BLaER1 treated with 17β-estradiol and CSF1 and Interleukin-3, amounts not matched to agents 10 nM and 100 nM (cell line): ENCODE measurements around the gene DLGAP4.
A peak's percentile ranks its signal among the peaks of the same experiment; 100 is the strongest.

Experiments used
- H3K27ac ChIP-seq, 11 experiments: shearing (Covaris generic); formaldehyde crosslinking; 2 replicates each; pipeline ENCODE4 v1.8.1; 2022
- H3K27me3 ChIP-seq, 11 experiments: shearing (Covaris generic); formaldehyde crosslinking; 2 replicates each; pipeline ENCODE4 v1.8.1; 2022
- H3K36me3 ChIP-seq, 11 experiments: shearing (Covaris generic); formaldehyde crosslinking; 2 replicates each; pipeline ENCODE4 v1.8.1; 2022
- H3K4me1 ChIP-seq, 10 experiments: shearing (Covaris generic); formaldehyde crosslinking; 2 replicates each; pipeline ENCODE4 v1.8.1; 2022
- H3K4me2 ChIP-seq, 11 experiments: shearing (Covaris generic); formaldehyde crosslinking; 2 replicates each; pipeline ENCODE4 v1.8.1; 2022
- H3K4me3 ChIP-seq, 10 experiments: shearing (Covaris generic); formaldehyde crosslinking; 2 replicates each; pipeline ENCODE4 v1.8.1; 2022
- H3K9ac ChIP-seq, 11 experiments: shearing (Covaris generic); formaldehyde crosslinking; 2 replicates each; pipeline ENCODE4 v1.8.1; 2022
- H3K9me3 ChIP-seq, 11 experiments: shearing (Covaris generic); formaldehyde crosslinking; replicated peaks in 1 of 11; 2 replicates each; pipeline ENCODE4 v1.8.1; 2022
- H4K20me1 ChIP-seq, 11 experiments: shearing (Covaris generic); formaldehyde crosslinking; 2 replicates each; pipeline ENCODE4 v1.8.1; 2022
- Cebpa-rat ChIP-seq, 11 experiments: shearing (Covaris generic); IDR thresholded peaks; 2 replicates each; pipeline ENCODE4 v1.8.1; 2022

The DLGAP4 gene

GRCh38 chr20:36481380-36482043 lies 175.4 kb downstream of the DLGAP4 start:
- Histone ChIP-seq H3K27me3 (no peaks in the 10 kb centered on the region), H3K9me3 (no peaks in the 10 kb centered on the region), H3K9ac (no peak overlapping the region), H3K36me3 (peaks cover 5 to 73% (median 34%) of the 10 kb centered on the region in 11 experiments; a peak in 19 of 22 replicates), H4K20me1 (peaks cover 86 to 100% (median 98%) of the 10 kb centered on the region in 11 experiments), H3K4me1 (peaks cover 15 to 50% (median 24%) of the 10 kb centered on the region in 10 experiments), H3K27ac (no peak overlapping the region), H3K4me2 (peak overlapping the region in 1 of 11 experiments; percentile 5; a peak in 1 of 22 replicates), H3K4me3 (no peak overlapping the region)
- TF ChIP-seq Cebpa-rat (IDR thresholded peaks at IDR 0.05) = no peak

- Histone ChIP-seq H3K4me3 (no peak overlapping the region), H3K27me3 (no peaks in the 10 kb centered on the region), H3K9me3 (no peaks in the 10 kb centered on the region), H4K20me1 (peaks cover 92 to 100% (median 99%) of the 10 kb centered on the region in 11 experiments), H3K9ac (0 out of 22 replicates have a peak overlapping the region, but pooled peaks of 1 of the 11 experiments have one; percentile 9), H3K4me2 (peak overlapping the region in 1 of 11 experiments; percentile 5; a peak in 1 of 22 replicates), H3K4me1 (peaks cover 15 to 51% (median 24%) of the 10 kb centered on the region in 10 experiments), H3K36me3 (peaks cover 5 to 74% (median 33%) of the 10 kb centered on the region in 11 experiments; a peak in 20 of 22 replicates), H3K27ac (no peak overlapping the region)
- TF ChIP-seq Cebpa-rat (IDR thresholded peaks at IDR 0.05) = no peak
Observed at GRCh38 chr20:36482044-36482473, 175.9 kb downstream of the DLGAP4 start.

DNA sequence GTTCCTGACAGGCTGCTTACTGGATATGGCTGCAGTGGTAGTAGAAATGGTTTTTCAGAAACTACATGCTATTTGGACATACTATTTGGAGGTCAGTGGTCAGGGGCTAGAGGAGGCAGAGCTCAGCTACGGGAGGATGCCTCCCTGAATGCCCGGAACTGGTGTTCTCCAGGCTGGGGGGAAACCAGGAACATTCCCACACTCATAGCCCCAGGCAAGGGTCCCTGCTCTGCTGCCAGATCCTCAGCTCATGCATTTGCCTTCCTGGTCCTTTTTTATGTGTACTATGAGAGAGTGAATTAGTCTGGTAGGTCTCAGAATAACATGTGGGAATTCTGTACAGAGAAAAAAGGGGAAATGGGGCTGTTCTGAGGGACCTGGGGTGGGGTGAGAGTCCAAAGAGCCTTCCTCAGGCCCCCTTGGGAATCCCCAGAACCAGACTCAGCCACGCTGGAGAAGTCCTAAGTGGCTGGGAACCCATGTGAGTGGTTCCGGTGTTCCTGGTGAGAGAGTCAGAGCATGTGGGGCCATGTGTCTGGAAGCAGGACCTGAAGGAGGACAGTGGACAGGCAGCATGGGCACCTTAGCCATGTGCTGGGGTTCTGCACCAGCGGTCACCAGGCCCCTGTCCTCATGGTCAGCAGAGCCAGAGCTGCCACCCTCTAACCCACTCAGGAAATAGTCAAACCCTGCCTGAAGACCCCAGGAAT lies 177.2 kb downstream of the DLGAP4 start:
- Histone ChIP-seq H3K4me2 (peak overlapping the region; percentile 14 to 67 (median 40); a peak in 18 of 22 replicates), H3K27me3 (no peaks in the 10 kb centered on the region), H3K4me1 (peaks cover 15 to 48% (median 24%) of the 10 kb centered on the region in 10 experiments), H3K4me3 (no peak overlapping the region), H3K36me3 (peaks cover 4 to 65% (median 22%) of the 10 kb centered on the region in 11 experiments; a peak in 19 of 22 replicates), H4K20me1 (peaks cover 86 to 100% (median 99%) of the 10 kb centered on the region in 11 experiments), H3K9me3 (no peaks in the 10 kb centered on the region), H3K27ac (peak overlapping the region in 8 of 11 experiments; percentile 4 to 37 (median 18); a peak in 10 of 22 replicates), H3K9ac (peak overlapping the region in 7 of 11 experiments; percentile 6 to 43 (median 29); a peak in 8 of 22 replicates)
- TF ChIP-seq Cebpa-rat (IDR thresholded peaks at IDR 0.05) = no peak

DNA sequence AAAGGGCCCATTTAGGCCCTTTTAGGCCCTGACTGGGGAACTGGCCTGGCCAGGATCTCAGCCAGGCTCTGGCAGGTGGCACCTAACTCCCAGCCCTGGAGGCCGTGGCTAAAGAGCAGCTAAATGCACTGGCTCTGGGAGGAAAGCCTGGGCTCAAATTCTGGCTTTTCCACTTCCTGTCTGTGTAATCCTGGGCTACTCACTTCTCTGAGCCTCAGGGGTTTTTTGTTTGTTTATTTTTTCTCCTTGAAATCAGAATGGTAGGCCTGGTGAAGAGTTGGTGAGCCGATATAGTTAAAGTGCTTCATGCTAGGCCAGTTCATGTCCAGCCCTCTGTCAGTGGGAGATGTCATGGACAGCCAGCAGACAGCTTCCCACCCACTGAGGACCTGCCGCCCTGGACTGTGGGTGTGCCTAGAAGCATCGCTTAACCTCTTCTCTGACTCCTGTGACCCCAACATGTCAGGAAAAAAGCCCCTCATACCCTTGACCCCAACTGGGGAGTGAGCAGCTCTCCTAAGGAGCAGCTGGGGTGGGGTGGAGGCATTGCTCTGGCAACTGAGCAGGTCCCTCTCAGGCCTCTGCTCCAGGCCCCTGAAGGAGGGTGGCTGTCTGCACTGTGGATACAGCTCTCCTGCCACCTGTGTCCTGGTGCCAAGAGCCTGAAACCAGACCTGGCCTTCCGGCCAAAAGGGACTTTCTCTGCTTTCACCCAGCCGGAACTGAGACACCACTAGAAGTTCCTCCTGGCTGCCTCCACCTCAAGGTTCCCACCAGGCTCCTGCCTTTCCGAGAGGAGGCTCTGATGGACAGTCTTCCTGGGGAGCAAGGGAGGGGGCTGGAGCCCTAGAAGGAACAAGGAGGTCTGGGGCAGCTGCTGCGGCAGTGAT lies 178.0 kb downstream of the DLGAP4 start:
- H3K27me3 ChIP-seq = no peaks in the 10 kb centered on the region
- H3K9me3 ChIP-seq = no peaks in the 10 kb centered on the region
- H3K27ac ChIP-seq = peak overlapping the region in 8 of 11 experiments; percentile 4 to 37 (median 18); a peak in 11 of 22 replicates
- H3K4me3 ChIP-seq = no peak overlapping the region
- TF ChIP-seq Cebpa-rat (IDR thresholded peaks at IDR 0.05) = no peak
- peaks cover 4 to 59% (median 21%) of the 10 kb centered on the region in 11 experiments; a peak in 18 of 22 replicates for H3K36me3 ChIP-seq
- H3K4me2 ChIP-seq = peak overlapping the region; percentile 14 to 67 (median 40); a peak in 18 of 22 replicates
- peaks cover 18 to 53% (median 25%) of the 10 kb centered on the region in 10 experiments for H3K4me1 ChIP-seq
- peak overlapping the region in 7 of 11 experiments; percentile 6 to 43 (median 29); a peak in 8 of 22 replicates for H3K9ac ChIP-seq
- H4K20me1 ChIP-seq = peaks cover 84 to 100% (median 99%) of the 10 kb centered on the region in 11 experiments

GRCh38 chr20:36485286-36485685 lies 179.1 kb downstream of the DLGAP4 start:
- no peak for TF ChIP-seq Cebpa-rat (IDR thresholded peaks at IDR 0.05)
- peaks cover 84 to 100% (median 99%) of the 10 kb centered on the region in 11 experiments for H4K20me1 ChIP-seq

GRCh38 chr20:36487069-36487468 lies 180.9 kb downstream of the DLGAP4 start:
- Histone ChIP-seq H3K9me3 (no peaks in the 10 kb centered on the region), H3K4me1 (peaks cover 47 to 69% (median 50%) of the 10 kb centered on the region in 10 experiments), H3K27me3 (no peaks in the 10 kb centered on the region), H3K27ac (no peak overlapping the region), H3K4me2 (no peak overlapping the region), H3K9ac (no peak overlapping the region), H3K36me3 (peaks cover 4 to 38% (median 14%) of the 10 kb centered on the region in 11 experiments; a peak in 18 of 22 replicates), H3K4me3 (no peak overlapping the region), H4K20me1 (peaks cover 82 to 100% (median 99%) of the 10 kb centered on the region in 11 experiments)
- TF ChIP-seq Cebpa-rat (IDR thresholded peaks at IDR 0.05) = no peak

More at GRCh38 chr20:36485286-36485685, 179.1 kb downstream of the DLGAP4 start:
- Histone ChIP-seq H3K4me2 (no peak overlapping the region), H3K4me3 (no peak overlapping the region), H3K27me3 (no peaks in the 10 kb centered on the region), H3K27ac (no peak overlapping the region), H3K9ac (no peak overlapping the region), H3K36me3 (peaks cover 4 to 50% (median 21%) of the 10 kb centered on the region in 11 experiments; a peak in 19 of 22 replicates), H3K4me1 (peaks cover 29 to 59% (median 37%) of the 10 kb centered on the region in 10 experiments), H3K9me3 (no peaks in the 10 kb centered on the region)

DNA sequence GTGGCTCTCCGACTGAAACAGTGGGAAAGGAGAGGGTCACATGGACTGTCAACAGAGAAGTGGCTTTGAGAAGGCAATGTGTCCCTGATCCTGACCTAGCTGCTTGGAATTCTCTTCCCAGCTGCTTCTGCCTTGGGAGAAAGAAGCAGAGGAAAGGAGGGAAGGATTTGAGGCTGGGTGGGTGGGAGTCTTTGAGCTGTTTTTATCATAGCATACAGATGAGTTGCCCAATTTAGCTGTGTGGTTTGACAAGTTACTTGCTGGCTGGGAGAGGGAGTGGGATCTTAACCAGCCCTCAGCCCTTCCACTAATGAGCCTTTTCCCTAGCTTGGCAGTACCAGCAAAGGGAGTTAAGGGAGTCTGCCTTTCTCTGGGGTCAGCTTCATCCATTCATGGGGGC lies 184.1 kb downstream of the DLGAP4 start:
- peak overlapping the region; percentile 37 to 84 (median 75) for H3K4me2 ChIP-seq
- peak overlapping the region in 7 of 11 experiments; percentile 6 to 49 (median 18); a peak in 5 of 22 replicates for H3K27ac ChIP-seq
- H3K36me3 ChIP-seq = peaks cover 3 to 36% (median 12%) of the 10 kb centered on the region in 11 experiments; a peak in 17 of 22 replicates
- H3K4me1 ChIP-seq = peaks cover 33 to 49% (median 39%) of the 10 kb centered on the region in 10 experiments
- no peak overlapping the region for H3K9ac ChIP-seq
- H3K27me3 ChIP-seq = no peaks in the 10 kb centered on the region
- H3K4me3 ChIP-seq = no peak overlapping the region
- H3K9me3 ChIP-seq = no peaks in the 10 kb centered on the region
- H4K20me1 ChIP-seq = peaks cover 76 to 100% (median 99%) of the 10 kb centered on the region in 11 experiments
- TF ChIP-seq Cebpa-rat (IDR thresholded peaks at IDR 0.05) = no peak
